Hepatocyte (in vitro differentiated cells): ENCODE results near the gene ABLIM2.

Source experiments
- EZH2 ChIP-seq: fragments of 200-600 bp; sonication (generic); IDR thresholded peaks from 2 replicates; pipeline ENCODE4 v1.6.1; 2016; ENCODE audit warnings: antibody characterized with exemption, mild to moderate bottlenecking, borderline replicate concordance
- TF ChIP-seq, protein P1 (sequence below): fragments of 200-600 bp; sonication (generic); IDR thresholded peaks from 2 replicates; pipeline ENCODE4 v1.5.1; 2016; ENCODE audit warnings: antibody characterized with exemption, mild to moderate bottlenecking; ENCODE audit not compliant: poor library complexity

DNA sequence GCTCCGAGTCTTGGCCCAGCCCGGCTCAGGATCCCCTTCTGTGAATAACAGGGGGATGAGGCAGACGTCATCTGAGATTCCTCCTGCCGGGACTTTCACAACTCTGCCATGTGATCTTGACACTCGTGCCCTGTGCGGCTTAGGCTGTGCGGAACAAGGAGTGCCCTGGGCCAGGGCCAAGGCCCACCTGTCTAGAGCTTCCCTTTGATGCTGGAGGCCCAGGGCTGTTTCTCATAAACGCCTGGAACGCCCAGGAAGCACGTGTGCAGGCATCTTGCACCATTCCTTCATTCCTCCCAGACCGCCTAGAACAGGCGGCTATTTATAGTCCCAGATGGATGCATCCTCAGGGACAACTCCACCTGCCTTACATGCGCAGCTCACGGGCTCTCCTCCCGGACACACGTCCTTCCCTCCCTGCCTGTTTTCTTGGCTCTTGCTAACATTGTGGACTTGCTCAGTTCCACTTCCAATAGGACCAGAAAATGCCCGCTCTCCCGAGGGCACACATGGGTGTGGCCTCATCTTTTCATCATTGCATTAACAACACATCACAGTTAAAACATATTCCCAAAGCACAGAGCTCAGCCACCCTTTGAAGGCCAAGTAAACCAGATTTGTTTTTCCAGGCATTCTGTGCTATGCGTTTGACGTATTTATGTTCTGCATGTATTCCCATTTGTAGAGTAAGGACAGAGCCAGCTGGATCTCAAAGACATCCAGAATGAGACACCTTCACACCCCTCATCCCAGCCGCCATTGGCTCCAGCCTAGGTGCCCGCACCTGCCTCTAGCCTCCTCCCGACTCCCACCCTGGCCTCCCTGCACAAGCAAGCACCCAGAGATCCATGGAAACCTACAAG, 57.2 kb downstream of the ABLIM2 start:
- TF ChIP-seq, protein P1, sequence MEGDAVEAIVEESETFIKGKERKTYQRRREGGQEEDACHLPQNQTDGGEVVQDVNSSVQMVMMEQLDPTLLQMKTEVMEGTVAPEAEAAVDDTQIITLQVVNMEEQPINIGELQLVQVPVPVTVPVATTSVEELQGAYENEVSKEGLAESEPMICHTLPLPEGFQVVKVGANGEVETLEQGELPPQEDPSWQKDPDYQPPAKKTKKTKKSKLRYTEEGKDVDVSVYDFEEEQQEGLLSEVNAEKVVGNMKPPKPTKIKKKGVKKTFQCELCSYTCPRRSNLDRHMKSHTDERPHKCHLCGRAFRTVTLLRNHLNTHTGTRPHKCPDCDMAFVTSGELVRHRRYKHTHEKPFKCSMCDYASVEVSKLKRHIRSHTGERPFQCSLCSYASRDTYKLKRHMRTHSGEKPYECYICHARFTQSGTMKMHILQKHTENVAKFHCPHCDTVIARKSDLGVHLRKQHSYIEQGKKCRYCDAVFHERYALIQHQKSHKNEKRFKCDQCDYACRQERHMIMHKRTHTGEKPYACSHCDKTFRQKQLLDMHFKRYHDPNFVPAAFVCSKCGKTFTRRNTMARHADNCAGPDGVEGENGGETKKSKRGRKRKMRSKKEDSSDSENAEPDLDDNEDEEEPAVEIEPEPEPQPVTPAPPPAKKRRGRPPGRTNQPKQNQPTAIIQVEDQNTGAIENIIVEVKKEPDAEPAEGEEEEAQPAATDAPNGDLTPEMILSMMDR = no peak
- TF ChIP-seq EZH2 = no peak
